Fibroblast of skin of scalp (primary cell): ENCODE measurements around the gene MRPL19. TPM values are rescaled to one million over a fixed set of nuclear protein-coding genes. Genes with fewer than 3 reads are reported as not detected.

ENCODE experiments used
- DNase-seq: peaks from one replicate; pipeline ENCODE4 v3.0.0-alpha.2; 2013
- polyA plus RNA-seq, 2 experiments: library from polyadenylated mRNA; unstranded; fragments of 120-200 nt; gene quantifications; one replicate each; pipeline ENCODE4 v1.2.1, GENCODE V29; 2013; ENCODE audit not compliant: insufficient read length in 2 of 2

MRPL19 gene
- polyA plus RNA-seq (2013, experiment 1 of 2; ENCODE audit: insufficient read length), result 43.4 TPM
- 44.2 TPM for polyA plus RNA-seq (2013, experiment 2 of 2; ENCODE audit: insufficient read length)

GRCh38 chr2:75646583-75647425 lies at the start of gene MRPL19:
TSS of gene MRPL19 (plus strand) at chr2:75646783. CDS start at chr2:75646808, 25 bp downstream.
- peak; percentile 96 for DNase-seq

- peak; percentile 66 for DNase-seq
These were observed 49.8 kb upstream of the MRPL19 start for GRCh38 chr2:75596784-75597183.

- DNase-seq, result no peak
These were observed 48.6 kb upstream of the MRPL19 start for GRCh38 chr2:75597949-75598348.

GRCh38 chr2:75598589-75599155 lies 47.9 kb upstream of the MRPL19 start:
- DNase-seq, result no peak

GRCh38 chr2:75600461-75601011 lies 46.0 kb upstream of the MRPL19 start:
- DNase-seq, result no peak

GRCh38 chr2:75602724-75603342 lies 43.8 kb upstream of the MRPL19 start:
- peak; percentile 84 for DNase-seq

GRCh38 chr2:75603477-75603876 lies 43.1 kb upstream of the MRPL19 start:
- peak; percentile 41 for DNase-seq

- no peak for DNase-seq
These were observed 42.1 kb upstream of the MRPL19 start for GRCh38 chr2:75604484-75604883.

GRCh38 chr2:75605770-75606529 lies 40.6 kb upstream of the MRPL19 start:
- peak; percentile 98 for DNase-seq

GRCh38 chr2:75606761-75607399 lies 39.7 kb upstream of the MRPL19 start:
- peak; percentile 83 for DNase-seq

GRCh38 chr2:75607400-75607798 lies 39.2 kb upstream of the MRPL19 start:
- DNase-seq, result no peak

GRCh38 chr2:75607988-75608683 lies 38.4 kb upstream of the MRPL19 start:
- DNase-seq, result no peak

GRCh38 chr2:75608684-75609333 lies 37.8 kb upstream of the MRPL19 start:
- DNase-seq, result peak; percentile 56

- no peak for DNase-seq
These were observed 37.3 kb upstream of the MRPL19 start for GRCh38 chr2:75609334-75609689.

- DNase-seq, result no peak
These were observed 36.6 kb upstream of the MRPL19 start for GRCh38 chr2:75609937-75610508.

GRCh38 chr2:75610671-75611070 lies 35.9 kb upstream of the MRPL19 start:
- no peak for DNase-seq

GRCh38 chr2:75612108-75612861 lies 34.3 kb upstream of the MRPL19 start:
- DNase-seq, result no peak

- DNase-seq, result no peak
These were observed 33.7 kb upstream of the MRPL19 start for GRCh38 chr2:75612862-75613243.

- DNase-seq, result no peak
These were observed 32.4 kb upstream of the MRPL19 start for GRCh38 chr2:75614162-75614651.
